A549 (cell line): ENCODE data around the gene BRD8. TPM values are rescaled to one million over a fixed set of nuclear protein-coding genes. Genes with fewer than 3 reads are reported as not detected.

Source experiments
- ATAC-seq, 2 experiments: fragments of 200-7000 bp in 1 of 2; fragments of >200 bp in 1 of 2; cut with Nextera tagmentation in 1 of 2; cut with Tn5 transposase in 1 of 2; 3 replicates each; pipeline versions ENCODE4 v1.8.0 to v1.9.1; 2018 to 2020; ENCODE audit warnings: mild to moderate bottlenecking in 1 of 2, moderate library complexity in 1 of 2
- CTCF ChIA-PET: fragments of 300-600 bp; sonication (Branson Sonifier 250); formaldehyde crosslinking; extraction: SDS; loops from one replicate; lab custom pipeline; 2021; ENCODE audit warnings: antibody characterized with exemption, inconsistent platforms; lab: Yijun Ruan, JAX
- POLR2A ChIA-PET: fragments of 350-600 bp; formaldehyde crosslinking; extraction: SDS; loops from one replicate; lab custom pipeline; 2021; ENCODE audit warnings: antibody characterized with exemption, inconsistent platforms; lab: Yijun Ruan, JAX
- DNase-seq, 2 experiments: peaks; one replicate each; pipeline versions ENCODE4 v3.0.0 to v3.0.0-alpha.2; 2011 to 2016; ENCODE audit warnings: low read depth in 1 of 2, low spot score in 1 of 2
- FAIRE-seq: peaks from 2 replicates; lab custom pipeline; 2011; peaks lifted over from hg19 to GRCh38; lab: Jason Lieb, UNC
- H3K27ac ChIP-seq, 2 experiments: fragments of >200 bp; sonication (Bioruptor Twin); formaldehyde crosslinking; 3 replicates each; pipeline ENCODE4 v1.5.1; 2016 to 2017
- H3K4me1 ChIP-seq: fragments of >200 bp; sonication (Bioruptor Twin); formaldehyde crosslinking; 3 replicates; pipeline ENCODE4 v1.6.1; 2016
- H3K4me2 ChIP-seq: fragments of >200 bp; sonication (Bioruptor Twin); formaldehyde crosslinking; 3 replicates; pipeline ENCODE4 v1.6.1; 2016
- H3K4me3 ChIP-seq: fragments of >200 bp; sonication (Bioruptor Twin); formaldehyde crosslinking; 3 replicates; pipeline ENCODE4 v1.5.1; 2016
- H3K9me3 ChIP-seq: fragments of >200 bp; sonication (Bioruptor Twin); formaldehyde crosslinking; 3 replicates; pipeline ENCODE4 v1.6.1; 2016
- CBX2 ChIP-seq: fragments of 200-600 bp; sonication (generic); IDR thresholded peaks from 2 replicates; pipeline ENCODE4 v1.6.1; 2016; ENCODE audit warnings: low read depth, mild to moderate bottlenecking, borderline replicate concordance
- CBX8 ChIP-seq: fragments of 200-600 bp; sonication (generic); IDR thresholded peaks from 2 replicates; pipeline ENCODE4 v1.6.1; 2016
- CHD2 ChIP-seq: fragments of 150-350 bp; IDR thresholded peaks from 2 replicates; pipeline ENCODE4 v1.6.1; 2014; ENCODE audit warnings: low read length; ENCODE audit not compliant: partially characterized antibody
- CHD4 ChIP-seq: fragments of 200-600 bp; sonication (generic); IDR thresholded peaks from 2 replicates; pipeline ENCODE4 v1.6.1; 2016; ENCODE audit warnings: antibody characterized with exemption, mild to moderate bottlenecking, borderline replicate concordance
- FOSB ChIP-seq: fragments of 250-450 bp; sonication (Bioruptor Pico); IDR thresholded peaks from 2 replicates; pipeline ENCODE4 v1.5.0; 2020; ENCODE audit warnings: mild to moderate bottlenecking, moderate library complexity
- HEYL ChIP-seq: fragments of 250-450 bp; sonication (Bioruptor Pico); IDR thresholded peaks from 2 replicates; pipeline ENCODE4 v1.8.0; 2021; ENCODE audit warnings: mild to moderate bottlenecking, moderate library complexity
- HOXA7 ChIP-seq: fragments of 250-450 bp; sonication (Bioruptor Pico); IDR thresholded peaks from 2 replicates; pipeline ENCODE4 v1.5.0; 2020; ENCODE audit warnings: mild to moderate bottlenecking, moderate library complexity
- JUN ChIP-seq, 2 experiments: fragments of >200 bp; sonication (Bioruptor Twin); formaldehyde crosslinking; IDR thresholded peaks; 2 replicates in 1 of 2; 3 replicates in 1 of 2; pipeline ENCODE4 v1.6.1; 2016 to 2017
- JUNB ChIP-seq: fragments of >200 bp; sonication (Bioruptor Twin); formaldehyde crosslinking; IDR thresholded peaks from 2 replicates; pipeline ENCODE4 v1.6.1; 2016
- KDM5A ChIP-seq: fragments of 200-600 bp; sonication (generic); IDR thresholded peaks from 2 replicates; pipeline ENCODE4 v1.6.1; 2016; ENCODE audit warnings: antibody characterized with exemption, mild to moderate bottlenecking
- MAZ ChIP-seq: fragments of 150-350 bp; IDR thresholded peaks from 2 replicates; pipeline ENCODE4 v1.6.1; 2014; ENCODE audit warnings: antibody characterized with exemption, low read depth, low read length, borderline replicate concordance
- MYC ChIP-seq: IDR thresholded peaks from 2 replicates; pipeline ENCODE4 v1.6.1; 2012; ENCODE audit warnings: mild to moderate bottlenecking, inconsistent platforms, low read length, improper control_type of control experiment, borderline replicate concordance
- NFE2L2 ChIP-seq: fragments of 150-350 bp; conservative IDR thresholded peaks from 2 replicates; pipeline ENCODE4 v1.6.1; 2014; ENCODE audit warnings: low read length
- NPAS2 ChIP-seq: fragments of 250-450 bp; sonication (Bioruptor Pico); IDR thresholded peaks from 2 replicates; pipeline ENCODE4 v1.8.0; 2022; ENCODE audit warnings: mild to moderate bottlenecking, moderate library complexity, borderline replicate concordance
- RFX5 ChIP-seq: fragments of 450-650 bp; IDR thresholded peaks from 2 replicates; pipeline ENCODE4 v1.7.1; 2014; ENCODE audit warnings: antibody characterized with exemption, mild to moderate bottlenecking, moderate library complexity
- SREBF2 ChIP-seq: fragments of 450-650 bp; IDR thresholded peaks from 2 replicates; pipeline ENCODE4 v1.6.1; 2014; ENCODE audit warnings: mild to moderate bottlenecking, moderate library complexity
- ZC3H11A ChIP-seq: fragments of 450-650 bp; IDR thresholded peaks from 2 replicates; pipeline ENCODE4 v1.6.1; 2014; ENCODE audit warnings: antibody characterized with exemption, mild to moderate bottlenecking
- ZFP36 ChIP-seq: fragments of 450-650 bp; IDR thresholded peaks from 2 replicates; pipeline ENCODE4 v1.6.1; 2014; ENCODE audit warnings: borderline replicate concordance; ENCODE audit not compliant: partially characterized antibody
- ZNF302 ChIP-seq: fragments of 250-450 bp; sonication (Bioruptor Pico); IDR thresholded peaks from 2 replicates; pipeline ENCODE4 v1.9.0; 2021; ENCODE audit warnings: inconsistent platforms, mild to moderate bottlenecking, moderate library complexity
- ZSCAN20 ChIP-seq: fragments of 250-450 bp; sonication (Bioruptor Pico); IDR thresholded peaks from 2 replicates; pipeline ENCODE4 v1.8.0; 2022; ENCODE audit warnings: mild to moderate bottlenecking, moderate library complexity
- WGBS: methylation state at CpG from one replicate; pipeline ENCODE4 v1.1.6; 2017; ENCODE audit errors: missing lambda C conversion rate; 5-methylcytosine and 5-hydroxymethylcytosine counted together
- polyA plus RNA-seq, 4 experiments: library from polyadenylated mRNA; depleted of rRNA in 3 of 4; stranded (reverse); fragments of >200 nt; fragmentation: RNase III in 1 of 4; extraction: RNeasy Plus Mini Kit Qiagen cat#74134 plus additional on column Dnase treatment in 1 of 4; gene quantifications; 2 replicates in 3 of 4; 3 replicates in 1 of 4; pipeline ENCODE4 v1.2.3, GENCODE V29; 2011 to 2017
- TF ChIP-seq, protein P1 (sequence below): fragments of 150-350 bp; IDR thresholded peaks from 2 replicates; pipeline ENCODE4 v1.6.1; 2014; ENCODE audit warnings: low read depth, mild to moderate bottlenecking, low read length
- TF ChIP-seq, protein P2 (sequence below): fragments of 250-450 bp; sonication (Bioruptor Pico); IDR thresholded peaks from 2 replicates; pipeline ENCODE4 v1.5.0; 2020; ENCODE audit warnings: low read depth, mild to moderate bottlenecking, moderate library complexity
- TF ChIP-seq, protein P3 (sequence below): fragments of >200 bp; sonication (Bioruptor Twin); formaldehyde crosslinking; IDR thresholded peaks from 3 replicates; pipeline ENCODE4 v1.6.1; 2016
- TF ChIP-seq, protein P4 (sequence below): IDR thresholded peaks from 2 replicates; pipeline ENCODE4 v1.6.1; 2012
- TF ChIP-seq, protein P5 (sequence below): fragments of >200 bp; sonication (Bioruptor Twin); formaldehyde crosslinking; IDR thresholded peaks from 3 replicates; pipeline ENCODE4 v1.5.1; 2016
- TF ChIP-seq, protein P6 (sequence below): fragments of >200 bp; sonication (Bioruptor Twin); formaldehyde crosslinking; IDR thresholded peaks from 2 replicates; pipeline ENCODE4 v1.6.1; 2016

BRD8 gene
- polyA plus RNA-seq, 2 of the 4 experiments (the other 2 are of a cell fraction), result 65.7 to 85.8 TPM

DNA sequence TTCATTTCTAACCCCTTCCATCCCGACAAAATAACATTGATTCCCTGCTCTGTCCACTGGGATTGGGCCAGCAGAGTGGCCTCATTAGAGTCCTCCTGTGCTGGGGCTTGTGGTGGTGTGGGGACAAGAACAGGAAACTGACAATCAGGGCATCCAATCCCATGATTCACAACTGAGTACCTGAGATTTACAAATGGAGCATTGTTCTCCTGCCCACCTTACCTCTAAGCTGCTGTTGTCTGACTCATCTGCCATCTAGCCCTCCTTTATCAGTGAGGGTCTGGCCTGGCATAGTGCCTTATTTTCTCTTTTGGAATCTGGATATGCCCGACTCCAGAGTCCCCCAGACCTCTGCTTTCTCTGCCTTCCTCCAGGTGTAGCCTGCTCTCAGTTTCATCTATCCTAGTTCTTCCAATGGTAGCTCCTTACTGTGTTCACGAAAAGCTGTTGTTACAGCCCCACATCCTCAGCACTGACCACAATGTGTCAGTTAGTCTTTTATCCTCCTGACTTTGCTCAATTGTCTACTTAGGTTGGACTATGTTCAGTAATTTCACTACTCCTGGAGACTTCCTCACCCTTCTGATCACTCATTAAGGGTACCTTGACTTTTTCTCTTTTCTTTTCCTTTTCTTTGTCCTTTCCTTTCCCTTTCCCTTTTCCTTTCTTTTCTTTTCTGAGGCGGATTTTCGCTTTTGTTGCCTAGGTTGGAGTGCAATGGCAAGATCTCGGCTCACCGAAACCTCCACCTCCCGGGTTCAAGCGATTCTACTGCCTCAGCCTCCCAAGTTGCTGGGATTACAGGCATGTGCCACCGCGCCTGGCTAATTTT, 81.2 kb downstream of the BRD8 start:
- Histone ChIP-seq H3K4me3 (no peak overlapping the region), H3K4me2 (no peak overlapping the region), H3K27ac (no peak overlapping the region), H3K9me3 (no peaks in the 10 kb centered on the region), H3K4me1 (no peaks in the 10 kb centered on the region)
- DNase-seq (no peak), ATAC-seq (no peak; a peak in 1 of 6 replicates), FAIRE-seq (peak; percentile 7)
- ChIA-PET CTCF (interaction anchor here (0.8 to 1.3 kb wide), 3 partner anchors 14 to 36 kb away, joined by 3 to 4 read pairs (median 3); no protein-coding TSS in a partner anchor), POLR2A (no interaction called here)
- TF ChIP-seq JUNB (no peak), ZNF302 (CRISPR knock-in tag) (no peak), MYC (no peak), ZSCAN20 (CRISPR knock-in tag) (no peak), HOXA7 (CRISPR knock-in tag) (no peak), ZFP36 (no peak), HEYL (CRISPR knock-in tag) (no peak)
- TF ChIP-seq, protein P1, sequence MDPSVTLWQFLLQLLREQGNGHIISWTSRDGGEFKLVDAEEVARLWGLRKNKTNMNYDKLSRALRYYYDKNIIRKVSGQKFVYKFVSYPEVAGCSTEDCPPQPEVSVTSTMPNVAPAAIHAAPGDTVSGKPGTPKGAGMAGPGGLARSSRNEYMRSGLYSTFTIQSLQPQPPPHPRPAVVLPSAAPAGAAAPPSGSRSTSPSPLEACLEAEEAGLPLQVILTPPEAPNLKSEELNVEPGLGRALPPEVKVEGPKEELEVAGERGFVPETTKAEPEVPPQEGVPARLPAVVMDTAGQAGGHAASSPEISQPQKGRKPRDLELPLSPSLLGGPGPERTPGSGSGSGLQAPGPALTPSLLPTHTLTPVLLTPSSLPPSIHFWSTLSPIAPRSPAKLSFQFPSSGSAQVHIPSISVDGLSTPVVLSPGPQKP, result no peak
- TF ChIP-seq, protein P2, sequence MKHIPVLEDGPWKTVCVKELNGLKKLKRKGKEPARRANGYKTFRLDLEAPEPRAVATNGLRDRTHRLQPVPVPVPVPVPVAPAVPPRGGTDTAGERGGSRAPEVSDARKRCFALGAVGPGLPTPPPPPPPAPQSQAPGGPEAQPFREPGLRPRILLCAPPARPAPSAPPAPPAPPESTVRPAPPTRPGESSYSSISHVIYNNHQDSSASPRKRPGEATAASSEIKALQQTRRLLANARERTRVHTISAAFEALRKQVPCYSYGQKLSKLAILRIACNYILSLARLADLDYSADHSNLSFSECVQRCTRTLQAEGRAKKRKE, result no peak
- TF ChIP-seq, protein P3, sequence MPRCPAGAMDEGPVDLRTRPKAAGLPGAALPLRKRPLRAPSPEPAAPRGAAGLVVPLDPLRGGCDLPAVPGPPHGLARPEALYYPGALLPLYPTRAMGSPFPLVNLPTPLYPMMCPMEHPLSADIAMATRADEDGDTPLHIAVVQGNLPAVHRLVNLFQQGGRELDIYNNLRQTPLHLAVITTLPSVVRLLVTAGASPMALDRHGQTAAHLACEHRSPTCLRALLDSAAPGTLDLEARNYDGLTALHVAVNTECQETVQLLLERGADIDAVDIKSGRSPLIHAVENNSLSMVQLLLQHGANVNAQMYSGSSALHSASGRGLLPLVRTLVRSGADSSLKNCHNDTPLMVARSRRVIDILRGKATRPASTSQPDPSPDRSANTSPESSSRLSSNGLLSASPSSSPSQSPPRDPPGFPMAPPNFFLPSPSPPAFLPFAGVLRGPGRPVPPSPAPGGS, result no peak
- 64% methylated on average over 11 of the region's 11 CpGs for WGBS

DNA sequence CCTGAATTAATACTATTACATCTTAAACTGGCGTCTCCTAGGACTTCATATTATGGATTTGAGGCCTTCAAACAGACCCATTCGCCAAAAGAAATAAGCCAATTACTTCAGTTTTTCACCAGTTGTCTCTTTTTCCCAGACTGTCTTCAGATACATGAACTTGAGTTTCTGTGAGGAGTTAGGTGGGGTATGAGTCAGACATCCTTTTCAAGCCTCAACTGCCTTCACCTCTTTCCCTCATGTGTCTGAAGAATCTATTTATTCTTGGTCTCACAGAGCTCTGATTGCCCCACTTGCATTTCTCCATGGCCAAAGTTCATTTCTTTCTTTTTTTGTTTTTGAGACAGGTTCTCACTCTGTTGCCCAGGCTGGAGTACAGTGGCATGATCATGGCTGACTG, 82.1 kb downstream of the BRD8 start:
- POLR2A ChIA-PET, result no interaction called here
- no peak overlapping the region for H3K27ac ChIP-seq
- no peaks in the 10 kb centered on the region for H3K9me3 ChIP-seq
- H3K4me1 ChIP-seq, result no peaks in the 10 kb centered on the region
- no peak for DNase-seq
- H3K4me3 ChIP-seq, result no peak overlapping the region
- no peak for ATAC-seq
- no peak for FAIRE-seq
- WGBS, result 88% methylated on average over 2 of the region's 2 CpGs
- CTCF ChIA-PET, result interaction anchor here (1.1 to 1.3 kb wide), 2 partner anchors 15 to 27 kb away, joined by 3 to 4 read pairs; no protein-coding TSS in a partner anchor
- H3K4me2 ChIP-seq, result no peak overlapping the region
- no peak for TF ChIP-seq ZC3H11A
- TF ChIP-seq RFX5, result no peak
- TF ChIP-seq SREBF2, result no peak
- TF ChIP-seq KDM5A, result no peak
- no peak for TF ChIP-seq JUN (IDR thresholded peaks at IDR 0.05)
- TF ChIP-seq, protein P4, sequence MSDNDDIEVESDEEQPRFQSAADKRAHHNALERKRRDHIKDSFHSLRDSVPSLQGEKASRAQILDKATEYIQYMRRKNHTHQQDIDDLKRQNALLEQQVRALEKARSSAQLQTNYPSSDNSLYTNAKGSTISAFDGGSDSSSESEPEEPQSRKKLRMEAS, result no peak
- no peak for TF ChIP-seq CHD2
- TF ChIP-seq NFE2L2, result no peak
- TF ChIP-seq FOSB (CRISPR knock-in tag), result no peak
- no peak for TF ChIP-seq HOXA7 (CRISPR knock-in tag)
- TF ChIP-seq ZSCAN20 (CRISPR knock-in tag), result no peak
- no peak for TF ChIP-seq NPAS2 (CRISPR knock-in tag)
- TF ChIP-seq, protein P5, sequence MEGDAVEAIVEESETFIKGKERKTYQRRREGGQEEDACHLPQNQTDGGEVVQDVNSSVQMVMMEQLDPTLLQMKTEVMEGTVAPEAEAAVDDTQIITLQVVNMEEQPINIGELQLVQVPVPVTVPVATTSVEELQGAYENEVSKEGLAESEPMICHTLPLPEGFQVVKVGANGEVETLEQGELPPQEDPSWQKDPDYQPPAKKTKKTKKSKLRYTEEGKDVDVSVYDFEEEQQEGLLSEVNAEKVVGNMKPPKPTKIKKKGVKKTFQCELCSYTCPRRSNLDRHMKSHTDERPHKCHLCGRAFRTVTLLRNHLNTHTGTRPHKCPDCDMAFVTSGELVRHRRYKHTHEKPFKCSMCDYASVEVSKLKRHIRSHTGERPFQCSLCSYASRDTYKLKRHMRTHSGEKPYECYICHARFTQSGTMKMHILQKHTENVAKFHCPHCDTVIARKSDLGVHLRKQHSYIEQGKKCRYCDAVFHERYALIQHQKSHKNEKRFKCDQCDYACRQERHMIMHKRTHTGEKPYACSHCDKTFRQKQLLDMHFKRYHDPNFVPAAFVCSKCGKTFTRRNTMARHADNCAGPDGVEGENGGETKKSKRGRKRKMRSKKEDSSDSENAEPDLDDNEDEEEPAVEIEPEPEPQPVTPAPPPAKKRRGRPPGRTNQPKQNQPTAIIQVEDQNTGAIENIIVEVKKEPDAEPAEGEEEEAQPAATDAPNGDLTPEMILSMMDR, result no peak
- TF ChIP-seq ZNF302 (CRISPR knock-in tag), result no peak
- TF ChIP-seq, protein P6, sequence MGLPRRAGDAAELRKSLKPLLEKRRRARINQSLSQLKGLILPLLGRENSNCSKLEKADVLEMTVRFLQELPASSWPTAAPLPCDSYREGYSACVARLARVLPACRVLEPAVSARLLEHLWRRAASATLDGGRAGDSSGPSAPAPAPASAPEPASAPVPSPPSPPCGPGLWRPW, result no peak
- no peak for TF ChIP-seq MAZ
- no peak for TF ChIP-seq CHD4
- TF ChIP-seq CBX8, result no peak
- TF ChIP-seq, protein P3, result no peak
- TF ChIP-seq CBX2, result no peak
